Sigmoid colon (tissue), 4 donors: ENCODE results near the gene RTBDN.

Experiments used
- CTCF ChIP-seq, 4 experiments: fragments of 450-650 bp in 3 of 4; fragments of 200-600 bp in 1 of 4; IDR thresholded peaks; one replicate each; pipeline ENCODE4 v1.5.1; 2016 to 2019; ENCODE audit warnings: antibody characterized with exemption in 4 of 4, mild to moderate bottlenecking in 3 of 4, moderate library complexity in 2 of 4
- POLR2A ChIP-seq, 2 donors: fragments of 450-650 bp; IDR thresholded peaks; one replicate each; pipeline ENCODE4 v1.6.1; 2016; ENCODE audit warnings: antibody characterized with exemption in 2 of 2, mild to moderate bottlenecking in 2 of 2, moderate library complexity in 2 of 2
- POLR2AphosphoS5 ChIP-seq, 4 donors: sonication (generic); formaldehyde crosslinking; IDR thresholded peaks; one replicate each; pipeline ENCODE4 v1.6.1; 2017; ENCODE audit warnings: antibody characterized with exemption in 4 of 4

GRCh38 chr19:12778905-12779161 lies 55.5 kb downstream of the RTBDN start:
- TF ChIP-seq CTCF (IDR thresholded peaks at IDR 0.05) (no peak), POLR2AphosphoS5 (IDR thresholded peaks at IDR 0.05) (no peak), POLR2A (IDR thresholded peaks at IDR 0.05) (no peak)
